ENCODE results near the gene CA9. TPM values are rescaled to one million over a fixed set of nuclear protein-coding genes. Genes with fewer than 3 reads are reported as not detected.

Gene CA9
- total RNA-seq, 1 donor = 0.81 TPM

GRCh38 chr9:35650341-35651158 is 23.2 kb upstream of the CA9 start, which contains the start of gene SIT1:
Gene SIT1, minus strand, starts transcription at chr9:35650931. Its CDS starts 78 bp downstream, at chr9:35650853.
- DNase-seq (ENCODE audit: low read depth in 2 of 3, low spot score in 2 of 3) = no peak

- no peak for DNase-seq (ENCODE audit: low read depth in 2 of 3, low spot score in 2 of 3)
Measured at GRCh38 chr9:35651956-35652828, 21.5 kb upstream of the CA9 start.

- DNase-seq (ENCODE audit: low read depth in 2 of 3, low spot score in 2 of 3) = no peak
Measured at GRCh38 chr9:35652829-35653209, 20.9 kb upstream of the CA9 start.

GRCh38 chr9:35653611-35654010 is 20.1 kb upstream of the CA9 start:
- DNase-seq (ENCODE audit: low read depth in 2 of 3, low spot score in 2 of 3) = no peak

- no peak for DNase-seq (ENCODE audit: low read depth in 2 of 3, low spot score in 2 of 3)
Measured at GRCh38 chr9:35656348-35656747, 17.4 kb upstream of the CA9 start.

- DNase-seq (ENCODE audit: low read depth in 2 of 3, low spot score in 2 of 3) = no peak
Measured at GRCh38 chr9:35656831-35657545, 16.7 kb upstream of the CA9 start.

GRCh38 chr9:35657546-35658136 is 16.1 kb upstream of the CA9 start, which contains the start of gene RMRP:
Gene RMRP, minus strand, starts transcription at chr9:35658019.
- DNase-seq (ENCODE audit: low read depth in 2 of 3, low spot score in 2 of 3) = peak; percentile 90 to 96 (median 92)

- peak; percentile 84 to 89 (median 87) for DNase-seq (ENCODE audit: low read depth in 2 of 3, low spot score in 2 of 3)
Measured at GRCh38 chr9:35658137-35658967, 15.4 kb upstream of the CA9 start, which contains the start of gene CCDC107. Gene CCDC107, plus strand, starts transcription at chr9:35658292. Its CDS starts 88 bp downstream, at chr9:35658380.

- DNase-seq (ENCODE audit: low read depth in 2 of 3, low spot score in 2 of 3) = no peak
Measured at GRCh38 chr9:35658968-35659220, 14.8 kb upstream of the CA9 start.

- DNase-seq (ENCODE audit: low read depth in 2 of 3, low spot score in 2 of 3) = no peak
Measured at GRCh38 chr9:35659340-35659739, 14.4 kb upstream of the CA9 start.

- DNase-seq (ENCODE audit: low read depth in 2 of 3, low spot score in 2 of 3) = no peak
Measured at GRCh38 chr9:35660966-35661415, 12.7 kb upstream of the CA9 start.

- no peak for DNase-seq (ENCODE audit: low read depth in 2 of 3, low spot score in 2 of 3)
Measured at GRCh38 chr9:35661756-35662350, 11.9 kb upstream of the CA9 start.

- no peak for DNase-seq (ENCODE audit: low read depth in 2 of 3, low spot score in 2 of 3)
Measured at GRCh38 chr9:35662437-35662836, 11.3 kb upstream of the CA9 start.

- DNase-seq (ENCODE audit: low read depth in 2 of 3, low spot score in 2 of 3) = peak in 2 of 3 donors; percentile 53 to 57
Measured at GRCh38 chr9:35664531-35665470, 8.9 kb upstream of the CA9 start, which contains the start of gene ARHGEF39. Gene ARHGEF39, minus strand, starts transcription at chr9:35665195. Its CDS starts 26 bp downstream, at chr9:35665169.

GRCh38 chr9:35665471-35665818 is 8.3 kb upstream of the CA9 start:
- DNase-seq (ENCODE audit: low read depth in 2 of 3, low spot score in 2 of 3) = no peak

GRCh38 chr9:35666045-35666444 is 7.7 kb upstream of the CA9 start:
- DNase-seq (ENCODE audit: low read depth in 2 of 3, low spot score in 2 of 3) = no peak

GRCh38 chr9:35666549-35666948 is 7.2 kb upstream of the CA9 start:
- no peak for DNase-seq (ENCODE audit: low read depth in 2 of 3, low spot score in 2 of 3)

- DNase-seq (ENCODE audit: low read depth in 2 of 3, low spot score in 2 of 3) = no peak
Measured at GRCh38 chr9:35667939-35668338, 5.8 kb upstream of the CA9 start.

All from hematopoietic multipotent progenitor cell (in vitro differentiated cells).